Activated CD4-positive, CD25-positive, alpha-beta regulatory T cell treated with anti-CD3 and anti-CD28 coated beads, Interleukin-2, amount 50 U/mL, for 72 hours (primary cell): ENCODE results near the gene GIGYF2.
"Not testable (repeated sequence)": the region's sequence is repeated elsewhere in the genome, so short reads cannot be mapped to it uniquely, and the experiment has no call there.

Experiments used
- DNase-seq: peaks from one replicate; pipeline ENCODE4 v3.0.0; 2021

The GIGYF2 gene

GRCh38 chr2:232697059-232697806 is at the start of gene GIGYF2:
GIGYF2 (plus strand) TSS chr2:232697331; CDS start chr2:232735198, 37,867 bp downstream.
- peak; percentile 95 for DNase-seq

GRCh38 chr2:232649033-232649432 is 48.1 kb upstream of the GIGYF2 start:
- DNase-seq, result no peak

GRCh38 chr2:232652505-232652851 is 44.7 kb upstream of the GIGYF2 start:
- DNase-seq, result no peak

GRCh38 chr2:232653441-232653840 is 43.7 kb upstream of the GIGYF2 start:
- no peak for DNase-seq

GRCh38 chr2:232655392-232655791 is 41.7 kb upstream of the GIGYF2 start:
- no peak for DNase-seq

GRCh38 chr2:232658217-232658785 is 38.8 kb upstream of the GIGYF2 start:
- no peak for DNase-seq

- no peak for DNase-seq
Measured at GRCh38 chr2:232659359-232659758, 37.8 kb upstream of the GIGYF2 start.

- no peak for DNase-seq
Measured at GRCh38 chr2:232662486-232663260, 34.5 kb upstream of the GIGYF2 start.

- DNase-seq, result no peak
Measured at GRCh38 chr2:232666051-232666805, 30.9 kb upstream of the GIGYF2 start.

- no peak for DNase-seq
Measured at GRCh38 chr2:232667989-232668583, 29.0 kb upstream of the GIGYF2 start.

GRCh38 chr2:232668805-232669444 is 28.2 kb upstream of the GIGYF2 start:
- DNase-seq, result no peak

GRCh38 chr2:232672588-232672987 is 24.5 kb upstream of the GIGYF2 start:
- no peak for DNase-seq

- DNase-seq, result no peak
Measured at GRCh38 chr2:232674491-232674890, 22.6 kb upstream of the GIGYF2 start.

GRCh38 chr2:232675381-232675780 is 21.8 kb upstream of the GIGYF2 start:
- no peak for DNase-seq

- no peak for DNase-seq
Measured at GRCh38 chr2:232680006-232680405, 17.1 kb upstream of the GIGYF2 start.

- DNase-seq, result no peak
Measured at GRCh38 chr2:232681527-232681926, 15.6 kb upstream of the GIGYF2 start.

GRCh38 chr2:232683368-232683767 is 13.8 kb upstream of the GIGYF2 start:
- DNase-seq, result no peak

- DNase-seq, result not testable (repeated sequence)
Measured at GRCh38 chr2:232685391-232685790, 11.7 kb upstream of the GIGYF2 start.

- DNase-seq, result no peak
Measured at GRCh38 chr2:232687382-232688160, 9.6 kb upstream of the GIGYF2 start.

- no peak for DNase-seq
Measured at GRCh38 chr2:232688201-232688600, 8.9 kb upstream of the GIGYF2 start.

- no peak for DNase-seq
Measured at GRCh38 chr2:232689152-232689910, 7.8 kb upstream of the GIGYF2 start.
